Astrocyte (in vitro differentiated cells and primary cell): ENCODE measurements around the gene C17orf107.

ENCODE experiments used
- CTCF ChIP-seq: IDR thresholded peaks from 2 replicates; pipeline ENCODE4 v1.5.1; 2011; ENCODE audit warnings: low read depth, mild to moderate bottlenecking, inconsistent platforms, low read length, moderate library complexity; ENCODE audit not compliant: insufficient read depth
- EZH2 ChIP-seq: IDR thresholded peaks from 2 replicates; pipeline ENCODE4 v1.6.1; 2012; ENCODE audit warnings: mild to moderate bottlenecking, low read length, inconsistent platforms; ENCODE audit not compliant: insufficient read depth

DNA sequence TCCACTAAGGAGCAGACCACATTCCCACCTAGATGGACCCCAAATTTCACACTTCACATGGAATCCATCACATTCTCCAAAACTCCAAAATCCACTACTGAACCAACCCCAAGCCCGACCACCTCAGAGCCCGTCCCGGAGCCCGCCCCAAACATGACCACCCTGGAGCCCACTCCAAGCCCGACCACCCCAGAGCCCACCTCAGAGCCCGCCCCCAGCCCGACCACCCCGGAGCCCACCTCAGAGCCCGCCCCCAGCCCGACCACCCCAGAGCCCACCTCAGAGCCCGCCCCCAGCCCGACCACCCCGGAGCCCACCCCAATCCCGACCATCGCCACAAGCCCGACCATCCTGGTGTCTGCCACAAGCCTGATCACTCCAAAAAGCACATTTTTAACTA, 34.3 kb downstream of the C17orf107 start:
- TF ChIP-seq CTCF (no peak), EZH2 (no peak)
